Keratinocyte (primary cell): ENCODE data around the gene GPC3. TPM values are rescaled to one million over a fixed set of nuclear protein-coding genes. Genes with fewer than 3 reads are reported as not detected.

Experiments
- DNase-seq: peaks from one replicate; pipeline ENCODE4 v3.0.0-alpha.2; 2011; ENCODE audit warnings: low read depth, missing footprints, low spot score
- FAIRE-seq: peaks from 2 replicates; lab custom pipeline; 2011; peaks lifted over from hg19 to GRCh38; lab: Jason Lieb, UNC
- H2AFZ ChIP-seq: 2 replicates; pipeline ENCODE4 v1.6.0; 2012; ENCODE audit warnings: low read length, control low read depth, inconsistent platforms; ENCODE audit not compliant: control insufficient read depth
- H3K27ac ChIP-seq: 2 replicates; pipeline ENCODE4 v1.5.1; 2011; ENCODE audit warnings: low read length; ENCODE audit not compliant: control insufficient read depth, insufficient read depth
- H3K27me3 ChIP-seq: 3 replicates; pipeline ENCODE4 v1.6.0; 2011; ENCODE audit warnings: low read length; ENCODE audit not compliant: control insufficient read depth, insufficient read depth; ENCODE audit errors: extremely low read depth
- H3K36me3 ChIP-seq, 2 experiments: 2 replicates in 1 of 2; 3 replicates in 1 of 2; pipeline ENCODE4 v1.5.1; 2011; ENCODE audit warnings: low read length in 2 of 2, mild to moderate bottlenecking in 1 of 2; ENCODE audit not compliant: control insufficient read depth in 2 of 2, insufficient read depth in 2 of 2; ENCODE audit errors: extremely low read depth in 1 of 2
- H3K4me1 ChIP-seq: 3 replicates; pipeline ENCODE4 v1.5.1; 2011; ENCODE audit warnings: low read length; ENCODE audit not compliant: control insufficient read depth, insufficient read depth; ENCODE audit errors: extremely low read depth
- H3K4me2 ChIP-seq: 3 replicates; pipeline ENCODE4 v1.6.0; 2011; ENCODE audit warnings: low read depth, low read length; ENCODE audit not compliant: control insufficient read depth, insufficient read depth; ENCODE audit errors: extremely low read depth
- H3K4me3 ChIP-seq, 3 experiments: fragments of 200-600 bp in 1 of 3; sonication (generic) in 1 of 3; 2 replicates in 2 of 3; 3 replicates in 1 of 3; pipeline ENCODE4 v1.5.1; 2011 to 2016; ENCODE audit warnings: low read length in 3 of 3, mild to moderate bottlenecking in 3 of 3, control low read depth in 2 of 3, inconsistent platforms in 1 of 3, low read depth in 1 of 3, mixed read lengths in 1 of 3, mixed run types in 1 of 3, moderate library complexity in 1 of 3; ENCODE audit not compliant: control insufficient read depth in 2 of 3, insufficient read depth in 2 of 3; ENCODE audit errors: extremely low read depth in 1 of 3
- H3K79me2 ChIP-seq: 2 replicates; pipeline ENCODE4 v1.6.0; 2012; ENCODE audit warnings: low read length; ENCODE audit not compliant: control insufficient read depth, insufficient read depth
- H3K9ac ChIP-seq: 3 replicates; pipeline ENCODE4 v1.6.0; 2011; ENCODE audit warnings: low read length; ENCODE audit not compliant: control insufficient read depth, insufficient read depth; ENCODE audit errors: extremely low read depth
- H3K9me1 ChIP-seq: 3 replicates; pipeline ENCODE4 v1.6.0; 2011; ENCODE audit warnings: low read length; ENCODE audit not compliant: control insufficient read depth, insufficient read depth; ENCODE audit errors: extremely low read depth
- H3K9me3 ChIP-seq: 2 replicates; pipeline ENCODE4 v1.5.1; 2012; ENCODE audit warnings: low read depth, low read length; ENCODE audit not compliant: control insufficient read depth
- H4K20me1 ChIP-seq: 3 replicates; pipeline ENCODE4 v1.6.0; 2011; ENCODE audit warnings: low read length; ENCODE audit not compliant: control insufficient read depth, insufficient read depth; ENCODE audit errors: extremely low read depth
- CTCF ChIP-seq, 3 experiments: IDR thresholded peaks in 1 of 3; conservative IDR thresholded peaks in 1 of 3; optimal IDR thresholded peaks in 1 of 3; 2 replicates in 2 of 3; 3 replicates in 1 of 3; pipeline versions ENCODE3 to v1.5.1; 2011; ENCODE audit warnings: low read length in 3 of 3, mild to moderate bottlenecking in 3 of 3, moderate library complexity in 2 of 3, control low read depth in 1 of 3, inconsistent platforms in 1 of 3; ENCODE audit not compliant: insufficient read depth in 2 of 3; ENCODE audit errors: extremely low read depth in 1 of 3
- EZH2 ChIP-seq: IDR thresholded peaks from one replicate; pipeline ENCODE4 v1.6.1; 2012; ENCODE audit warnings: inconsistent platforms, mild to moderate bottlenecking, low read length, moderate library complexity
- dilution Hi-C: fragments of 300-500 bp; cut with MboI; formaldehyde crosslinking; loops from one replicate; pipeline ENCODE4 v1.7.0; 2020; ENCODE audit warnings: low sequenced_read_pairs; ENCODE audit not compliant: extremely low pct_ligation_motif_present
- polyA plus RNA-seq, 5 experiments: library from polyadenylated mRNA; depleted of rRNA in 3 of 5; stranded (reverse) in 3 of 5; stranded (forward) in 1 of 5; unstranded in 1 of 5; fragments of >200 nt; gene quantifications; 1 replicate in 1 of 5; 2 replicates in 3 of 5; 3 replicates in 1 of 5; pipeline versions ENCODE4 v1.2.1 to v1.2.3, GENCODE V29; 2011 to 2012; ENCODE audit warnings: missing spikeins in 2 of 5, low read depth in 1 of 5, low replicate concordance in 1 of 5

GPC3 gene
- polyA plus RNA-seq, 1 donor (not counting 4 experiments of a cell fraction or from before 2014, with no cell fraction given), result 0.03 TPM

DNA sequence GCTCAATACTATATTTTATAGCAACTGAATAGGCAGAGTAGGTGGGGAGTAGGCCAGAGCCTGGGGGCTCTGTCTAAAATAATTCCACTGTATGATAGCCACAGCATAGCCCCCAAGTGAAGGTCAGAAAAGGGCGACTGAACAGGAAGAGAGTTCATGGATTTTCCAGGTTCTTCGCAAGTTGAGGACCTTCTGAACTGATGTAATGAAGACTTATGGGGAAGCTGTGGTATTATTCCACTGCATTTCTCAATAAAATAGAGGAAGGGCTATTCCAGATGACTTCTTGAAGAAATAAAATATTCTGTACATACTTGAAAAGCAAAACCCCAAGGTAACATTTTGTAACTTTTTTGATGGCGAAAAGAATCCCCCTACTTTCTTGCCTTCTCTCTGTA, 338.7 kb downstream of the GPC3 start:
- DNase-seq (no peak), FAIRE-seq (no peak)
- H4K20me1 ChIP-seq, result no peaks in the 10 kb centered on the region
- no peaks in the 10 kb centered on the region for H3K9me1 ChIP-seq
- H3K9ac ChIP-seq, result no peak overlapping the region
- no peaks in the 10 kb centered on the region for H3K36me3 ChIP-seq
- no peak for TF ChIP-seq EZH2
- no peak for TF ChIP-seq CTCF (optimal IDR thresholded peaks at IDR 0.05 in 1 of 3, IDR thresholded peaks at IDR 0.05 in 1 of 3, conservative IDR thresholded peaks at IDR 0.05 in 1 of 3; ENCODE audit: extremely low read depth in 1 of 3, insufficient read depth in 2 of 3, low read length in 3 of 3)
- H3K27ac ChIP-seq, result peak overlapping the region; percentile 20
- no peaks in the 10 kb centered on the region for H3K27me3 ChIP-seq
- dilution Hi-C loops, result no loop called here
- no peak overlapping the region for H2AFZ ChIP-seq
- no peak overlapping the region for H3K4me3 ChIP-seq
- H3K4me1 ChIP-seq, result peaks cover 9% of the 10 kb centered on the region
- H3K4me2 ChIP-seq, result peak overlapping the region; percentile 48
- no peaks in the 10 kb centered on the region for H3K79me2 ChIP-seq
- no peaks in the 10 kb centered on the region for H3K9me3 ChIP-seq

GRCh38 chrX:133645977-133646718, 339.2 kb downstream of the GPC3 start:
- TF ChIP-seq CTCF (optimal IDR thresholded peaks at IDR 0.05 in 1 of 3, IDR thresholded peaks at IDR 0.05 in 1 of 3, conservative IDR thresholded peaks at IDR 0.05 in 1 of 3; ENCODE audit: extremely low read depth in 1 of 3, insufficient read depth in 2 of 3, low read length in 3 of 3) (no peak), EZH2 (no peak)
- peak overlapping the region; percentile 20 for H3K27ac ChIP-seq
- peak overlapping the region; percentile 54 for H2AFZ ChIP-seq
- no peaks in the 10 kb centered on the region for H3K36me3 ChIP-seq
- DNase-seq (no peak), FAIRE-seq (peak; percentile 32)
- H3K4me1 ChIP-seq, result peaks cover 9% of the 10 kb centered on the region
- no peak overlapping the region for H3K9ac ChIP-seq
- H3K4me3 ChIP-seq, result no peak overlapping the region
- no peaks in the 10 kb centered on the region for H3K79me2 ChIP-seq
- no peaks in the 10 kb centered on the region for H3K9me3 ChIP-seq
- no peaks in the 10 kb centered on the region for H3K9me1 ChIP-seq
- no peaks in the 10 kb centered on the region for H4K20me1 ChIP-seq
- H3K4me2 ChIP-seq, result peak overlapping the region; percentile 48
- dilution Hi-C loops, result no loop called here
- no peaks in the 10 kb centered on the region for H3K27me3 ChIP-seq
